ENCODE results near the gene P3H1. TPM values are rescaled to one million over a fixed set of nuclear protein-coding genes. Genes with fewer than 3 reads are reported as not detected.
"Not testable (repeated sequence)": the region's sequence is repeated elsewhere in the genome, so short reads cannot be mapped to it uniquely, and the experiment has no call there.

Gene P3H1
- total RNA-seq, result 10 to 100 TPM; 42.4 to 83.9 (median 65.1) TPM

GRCh38 chr1:42766741-42767509 is at the start of gene P3H1, which contains the start of gene C1orf50:
P3H1 (minus strand) TSS chr1:42767028; CDS start chr1:42766971, 57 bp downstream.
C1orf50 (plus strand) TSS chr1:42767249; CDS start chr1:42767312, 63 bp downstream.
- WGBS, 2 donors, result 0 to 1% methylated on average over 47 to 67 of the region's 82 CpGs
- peaks cover 0 to 73% (median 28%) of the 10 kb centered on the region in 4 donors for H3K4me1 ChIP-seq
- TF ChIP-seq POLR2A (IDR thresholded peaks at IDR 0.05), result peak; percentile 98
- peak in 1 of 5 experiments; percentile 20 for TF ChIP-seq CTCF (IDR thresholded peaks at IDR 0.05)
- TF ChIP-seq EP300 (IDR thresholded peaks at IDR 0.05), result peak; percentile 98 to 99
- peak; percentile 99 for DNase-seq (ENCODE audit: low spot score in 2 of 2)
- peak within 1 kb of the TSS; percentile 66 to 96 (median 92) for H3K27ac ChIP-seq
- H3K9me3 ChIP-seq, result no peaks in the 10 kb centered on the region
- no peaks in the 10 kb centered on the region for H3K27me3 ChIP-seq
- peaks cover 0 to 2% (median 0%) of the 10 kb centered on the region in 3 donors for H3K36me3 ChIP-seq
- H3K4me3 ChIP-seq, result peak within 1 kb of the TSS; percentile 82 to 94 (median 88)

- TF ChIP-seq EP300 (IDR thresholded peaks at IDR 0.05), result no peak
- TF ChIP-seq POLR2A (IDR thresholded peaks at IDR 0.05), result no peak
- no peak for TF ChIP-seq CTCF (IDR thresholded peaks at IDR 0.05)
- H3K27ac ChIP-seq, result peak overlapping the region in 3 of 4 donors; percentile 95 to 99 (median 97)
- no peak for DNase-seq (ENCODE audit: low spot score in 2 of 2)
- H3K4me1 ChIP-seq, result peaks cover 0 to 20% (median 15%) of the 10 kb centered on the region in 4 donors
- no peaks in the 10 kb centered on the region for H3K27me3 ChIP-seq
- no peaks in the 10 kb centered on the region for H3K9me3 ChIP-seq
- WGBS, 2 donors, result 31 to 32% methylated on average over 7 of the region's 7 CpGs
- H3K36me3 ChIP-seq, result peaks cover 0 to 10% (median 0%) of the 10 kb centered on the region in 3 donors
- peak overlapping the region; percentile 66 to 88 (median 77) for H3K4me3 ChIP-seq
Observed at GRCh38 chr1:42815941-42816584, 49.2 kb upstream of the P3H1 start.

GRCh38 chr1:42814815-42815214 is 48.0 kb upstream of the P3H1 start:
- not testable (repeated sequence) for DNase-seq (ENCODE audit: low spot score in 2 of 2); H3K9me3 ChIP-seq; H3K27ac ChIP-seq; H3K27me3 ChIP-seq; H3K4me3 ChIP-seq
- Histone ChIP-seq H3K4me1 (peaks cover 0 to 20% (median 15%) of the 10 kb centered on the region in 4 donors), H3K36me3 (peaks cover 0 to 19% (median 0%) of the 10 kb centered on the region in 3 donors)
- 100% methylated on average over 3 of the region's 3 CpGs for WGBS, 2 donors

- H3K4me1 ChIP-seq, result peaks cover 0 to 3% (median 0%) of the 10 kb centered on the region in 4 donors
- no peaks in the 10 kb centered on the region for H3K27me3 ChIP-seq
- TF ChIP-seq EP300 (IDR thresholded peaks at IDR 0.05) (no peak), POLR2A (IDR thresholded peaks at IDR 0.05) (no peak), CTCF (IDR thresholded peaks at IDR 0.05) (no peak)
- H3K4me3 ChIP-seq, result no peak overlapping the region
- no peaks in the 10 kb centered on the region for H3K9me3 ChIP-seq
- DNase-seq (ENCODE audit: low spot score in 2 of 2), result no peak
- H3K36me3 ChIP-seq, result peaks cover 0 to 47% (median 2%) of the 10 kb centered on the region in 3 donors
- H3K27ac ChIP-seq, result no peak overlapping the region
Observed at GRCh38 chr1:42807056-42807668, 40.3 kb upstream of the P3H1 start.

- Histone ChIP-seq H3K9me3 (no peaks in the 10 kb centered on the region), H3K4me3 (no peak overlapping the region), H3K4me1 (peaks cover 0 to 3% (median 0%) of the 10 kb centered on the region in 4 donors), H3K36me3 (peaks cover 0 to 47% (median 2%) of the 10 kb centered on the region in 3 donors), H3K27ac (no peak overlapping the region), H3K27me3 (no peaks in the 10 kb centered on the region)
- DNase-seq (ENCODE audit: low spot score in 2 of 2), result no peak
- TF ChIP-seq CTCF (IDR thresholded peaks at IDR 0.05) (no peak), POLR2A (IDR thresholded peaks at IDR 0.05) (no peak), EP300 (IDR thresholded peaks at IDR 0.05) (no peak)
- WGBS, 2 donors, result 82 to 86% methylated on average over 5 of the region's 5 CpGs
Observed at GRCh38 chr1:42806593-42806992, 39.8 kb upstream of the P3H1 start.
